Endodermal cell (in vitro differentiated cells): Measurements from ENCODE around the gene NUDT4. TPM values are rescaled to one million over a fixed set of nuclear protein-coding genes. Genes with fewer than 3 reads are reported as not detected.
A peak's percentile ranks its signal among the peaks of the same experiment; 100 is the strongest.

Experiments used
- DNase-seq: peaks from one replicate; pipeline ENCODE4 v3.0.0-alpha.2; 2017
- H3K27ac ChIP-seq: 2 replicates; pipeline ENCODE4 v1.5.1; 2013; ENCODE audit warnings: mild to moderate bottlenecking, low read depth, low read length, moderate library complexity
- H3K27me3 ChIP-seq: 2 replicates; pipeline ENCODE4 v1.6.1; 2013; ENCODE audit warnings: mild to moderate bottlenecking, low read length, moderate library complexity; ENCODE audit not compliant: insufficient read depth, control insufficient read depth, poor library complexity, severe bottlenecking
- H3K36me3 ChIP-seq: 2 replicates; pipeline ENCODE4 v1.7.0; 2013; ENCODE audit warnings: mild to moderate bottlenecking, low read length, moderate library complexity; ENCODE audit not compliant: control insufficient read depth, insufficient read depth
- H3K4me1 ChIP-seq: one replicate; pipeline ENCODE4 v1.7.0; 2013; ENCODE audit warnings: low read length; ENCODE audit not compliant: control insufficient read depth, insufficient read depth
- H3K4me3 ChIP-seq: 2 replicates; pipeline ENCODE4 v1.5.1; 2013; ENCODE audit warnings: mild to moderate bottlenecking, low read length, moderate library complexity
- H3K9ac ChIP-seq: 2 replicates; pipeline ENCODE4 v1.6.1; 2013; ENCODE audit warnings: mild to moderate bottlenecking, low read length, moderate library complexity; ENCODE audit not compliant: poor library complexity, severe bottlenecking; ENCODE audit errors: extremely low read depth
- H3K9me3 ChIP-seq: 2 replicates; pipeline ENCODE4 v1.6.1; 2013; ENCODE audit warnings: mild to moderate bottlenecking, low read length, moderate library complexity; ENCODE audit not compliant: control insufficient read depth
- H3K27ac Mint-ChIP-seq: 2 replicates; pipeline ENCODE4 v1.8.0; 2020; ENCODE audit warnings: mixed read lengths
- H3K27me3 Mint-ChIP-seq: 2 replicates; pipeline ENCODE4 v1.8.0; 2021; ENCODE audit warnings: mild to moderate bottlenecking, mixed read lengths; ENCODE audit not compliant: insufficient read depth
- H3K36me3 Mint-ChIP-seq: 2 replicates; pipeline ENCODE4 v1.8.0; 2020; ENCODE audit warnings: low read depth, mixed read lengths
- H3K4me1 Mint-ChIP-seq: 2 replicates; pipeline ENCODE4 v1.8.0; 2020; ENCODE audit warnings: mixed read lengths
- H3K4me3 Mint-ChIP-seq: 2 replicates; pipeline ENCODE4 v1.8.0; 2020; ENCODE audit warnings: mild to moderate bottlenecking, moderate library complexity, mixed read lengths
- H3K9me3 Mint-ChIP-seq: 2 replicates; pipeline ENCODE4 v1.8.0; 2020; ENCODE audit warnings: mild to moderate bottlenecking, mixed read lengths
- WGBS, 2 experiments: methylation state at CpG; one replicate each; pipeline versions ENCODE4 v1.1.5 to v1.1.7; 2013; ENCODE audit warnings: missing lambda C conversion rate in 2 of 2, mixed read lengths in 1 of 2; ENCODE audit not compliant: insufficient coverage in 1 of 2, insufficient read length in 1 of 2; 5-methylcytosine and 5-hydroxymethylcytosine counted together
- total RNA-seq, 2 donors: library from RNA; stranded (reverse); fragmentation: NEBNext Ultra II Directional in 1 of 2; extraction: Animal tissue kit (Norgen Biotek cat#: 25700) in 1 of 2; gene quantifications; 2 replicates in 1 of 2; 3 replicates in 1 of 2; pipeline ENCODE4 v1.2.1, GENCODE V29; 2021
- TF ChIP-seq, protein P1 (sequence below): fragments of 200-600 bp; sonication (generic); conservative IDR thresholded peaks from 2 replicates; pipeline ENCODE4 v1.5.0; 2021; ENCODE audit warnings: antibody characterized with exemption, mild to moderate bottlenecking

The NUDT4 gene
- total RNA-seq, 2 donors from 2014 or later, result 334 to 453 TPM

DNA sequence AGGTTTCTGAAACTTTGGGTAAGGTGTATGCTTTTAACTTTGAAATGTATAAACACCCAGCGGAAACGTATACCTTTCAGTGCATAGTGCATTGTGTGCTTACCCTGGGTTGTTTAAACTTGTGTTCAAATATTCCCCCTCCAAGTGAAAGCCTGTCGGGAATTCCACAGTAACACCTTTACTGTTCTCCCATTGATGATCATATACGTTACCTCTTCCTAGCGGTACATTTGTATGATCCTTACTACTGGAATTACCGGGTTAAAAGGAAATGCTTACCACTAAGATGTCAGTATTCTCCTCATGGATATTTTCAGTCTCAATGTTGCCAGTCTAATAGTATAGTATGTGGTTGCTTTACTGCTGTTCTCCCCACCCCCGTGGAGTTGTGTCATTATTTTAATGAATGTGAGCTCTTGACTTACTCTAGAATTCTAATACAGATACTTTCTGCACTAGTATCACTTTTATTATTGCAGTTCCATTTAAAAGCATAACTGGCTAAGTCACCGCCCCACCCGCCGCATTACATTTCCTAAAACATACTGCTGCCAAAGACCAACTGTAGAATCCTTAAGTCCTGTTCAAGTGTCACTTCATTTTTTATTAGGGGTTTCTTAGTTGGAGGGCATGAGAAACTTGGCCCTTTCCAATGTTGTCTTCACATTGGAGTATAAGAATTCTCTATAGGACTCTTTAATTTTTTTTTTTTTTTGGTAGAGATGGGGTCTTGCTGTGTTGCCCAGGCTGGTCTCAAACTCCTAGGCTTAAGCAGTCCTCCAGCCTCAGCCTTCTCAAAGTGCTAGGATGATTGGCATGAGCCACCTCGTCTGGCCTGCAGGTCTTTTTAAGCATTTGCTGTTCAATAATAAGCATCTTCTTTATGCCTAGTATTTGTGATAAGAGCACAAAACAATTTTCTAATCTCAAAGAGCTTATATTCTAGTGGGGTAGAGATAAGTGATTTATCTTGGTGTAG lies 24.9 kb downstream of the NUDT4 start:
- Histone ChIP-seq H3K27me3 (no peaks in the 10 kb centered on the region), H3K4me3 (no peak overlapping the region), H3K4me1 (no peaks in the 10 kb centered on the region), H3K9ac (no peak overlapping the region), H3K27ac (no peak overlapping the region), H3K36me3 (peaks cover 32% of the 10 kb centered on the region), H3K9me3 (no peaks in the 10 kb centered on the region)
- peaks cover 9% of the 10 kb centered on the region for H3K4me1 Mint-ChIP-seq
- no peak overlapping the region for H3K27ac Mint-ChIP-seq
- WGBS, 2 experiments, result 92 to 96% methylated on average over 4 to 10 of the region's 11 CpGs
- H3K36me3 Mint-ChIP-seq, result peaks cover 22% of the 10 kb centered on the region
- no peak for DNase-seq
- no peaks in the 10 kb centered on the region for H3K27me3 Mint-ChIP-seq
- TF ChIP-seq, protein P1, sequence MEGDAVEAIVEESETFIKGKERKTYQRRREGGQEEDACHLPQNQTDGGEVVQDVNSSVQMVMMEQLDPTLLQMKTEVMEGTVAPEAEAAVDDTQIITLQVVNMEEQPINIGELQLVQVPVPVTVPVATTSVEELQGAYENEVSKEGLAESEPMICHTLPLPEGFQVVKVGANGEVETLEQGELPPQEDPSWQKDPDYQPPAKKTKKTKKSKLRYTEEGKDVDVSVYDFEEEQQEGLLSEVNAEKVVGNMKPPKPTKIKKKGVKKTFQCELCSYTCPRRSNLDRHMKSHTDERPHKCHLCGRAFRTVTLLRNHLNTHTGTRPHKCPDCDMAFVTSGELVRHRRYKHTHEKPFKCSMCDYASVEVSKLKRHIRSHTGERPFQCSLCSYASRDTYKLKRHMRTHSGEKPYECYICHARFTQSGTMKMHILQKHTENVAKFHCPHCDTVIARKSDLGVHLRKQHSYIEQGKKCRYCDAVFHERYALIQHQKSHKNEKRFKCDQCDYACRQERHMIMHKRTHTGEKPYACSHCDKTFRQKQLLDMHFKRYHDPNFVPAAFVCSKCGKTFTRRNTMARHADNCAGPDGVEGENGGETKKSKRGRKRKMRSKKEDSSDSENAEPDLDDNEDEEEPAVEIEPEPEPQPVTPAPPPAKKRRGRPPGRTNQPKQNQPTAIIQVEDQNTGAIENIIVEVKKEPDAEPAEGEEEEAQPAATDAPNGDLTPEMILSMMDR, result no peak
- no peak overlapping the region for H3K4me3 Mint-ChIP-seq
- no peaks in the 10 kb centered on the region for H3K9me3 Mint-ChIP-seq

DNA sequence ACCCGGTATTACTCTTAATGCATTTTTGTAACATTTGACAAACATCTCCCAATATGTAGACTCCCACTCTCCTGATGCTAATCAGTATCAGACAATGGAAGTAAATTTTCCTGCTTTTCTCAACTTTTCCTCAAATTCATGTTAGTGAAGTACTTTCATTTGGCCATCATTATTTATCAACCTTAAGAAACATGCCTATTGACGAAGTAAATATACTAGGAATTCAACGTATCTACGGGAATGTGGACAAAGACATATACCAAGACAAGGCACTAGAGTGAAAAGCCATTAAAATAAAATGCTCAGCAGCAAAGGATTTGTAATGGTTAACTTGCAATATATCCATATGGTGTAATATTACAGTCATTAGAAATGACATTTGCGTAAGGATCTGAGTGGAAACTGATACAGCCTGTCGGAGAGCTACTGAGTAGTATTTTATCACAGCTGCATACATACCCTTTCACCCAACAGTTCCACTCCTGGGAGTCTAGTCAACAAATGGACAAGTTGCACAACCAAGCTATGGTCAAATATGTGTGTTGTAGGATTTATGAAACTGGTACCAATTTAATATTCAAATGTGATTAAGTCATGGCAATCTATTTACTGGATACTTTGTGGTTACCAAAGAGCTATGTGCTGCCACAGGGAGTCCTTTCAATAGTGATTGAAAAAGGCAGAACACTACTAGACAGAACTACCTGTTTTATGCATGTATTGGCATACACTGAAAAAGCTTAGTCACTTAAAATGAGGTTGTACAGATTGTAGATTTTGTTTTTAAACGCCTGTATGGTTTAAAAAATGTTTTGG lies 26.5 kb downstream of the NUDT4 start:
- WGBS, 2 experiments, result 95 to 98% methylated on average over 4 to 6 of the region's 7 CpGs
- peaks cover 32% of the 10 kb centered on the region for H3K36me3 ChIP-seq
- no peaks in the 10 kb centered on the region for H3K9me3 Mint-ChIP-seq
- H3K4me3 ChIP-seq, result no peak overlapping the region
- H3K27me3 Mint-ChIP-seq, result no peaks in the 10 kb centered on the region
- H3K4me1 ChIP-seq, result peaks cover 3% of the 10 kb centered on the region
- H3K27ac ChIP-seq, result no peak overlapping the region
- no peaks in the 10 kb centered on the region for H3K9me3 ChIP-seq
- H3K4me3 Mint-ChIP-seq, result no peak overlapping the region
- H3K9ac ChIP-seq, result no peak overlapping the region
- DNase-seq, result no peak
- TF ChIP-seq, protein P1, result no peak
- no peak overlapping the region for H3K27ac Mint-ChIP-seq
- peaks cover 11% of the 10 kb centered on the region for H3K4me1 Mint-ChIP-seq
- no peaks in the 10 kb centered on the region for H3K27me3 ChIP-seq
- H3K36me3 Mint-ChIP-seq, result peaks cover 19% of the 10 kb centered on the region

DNA sequence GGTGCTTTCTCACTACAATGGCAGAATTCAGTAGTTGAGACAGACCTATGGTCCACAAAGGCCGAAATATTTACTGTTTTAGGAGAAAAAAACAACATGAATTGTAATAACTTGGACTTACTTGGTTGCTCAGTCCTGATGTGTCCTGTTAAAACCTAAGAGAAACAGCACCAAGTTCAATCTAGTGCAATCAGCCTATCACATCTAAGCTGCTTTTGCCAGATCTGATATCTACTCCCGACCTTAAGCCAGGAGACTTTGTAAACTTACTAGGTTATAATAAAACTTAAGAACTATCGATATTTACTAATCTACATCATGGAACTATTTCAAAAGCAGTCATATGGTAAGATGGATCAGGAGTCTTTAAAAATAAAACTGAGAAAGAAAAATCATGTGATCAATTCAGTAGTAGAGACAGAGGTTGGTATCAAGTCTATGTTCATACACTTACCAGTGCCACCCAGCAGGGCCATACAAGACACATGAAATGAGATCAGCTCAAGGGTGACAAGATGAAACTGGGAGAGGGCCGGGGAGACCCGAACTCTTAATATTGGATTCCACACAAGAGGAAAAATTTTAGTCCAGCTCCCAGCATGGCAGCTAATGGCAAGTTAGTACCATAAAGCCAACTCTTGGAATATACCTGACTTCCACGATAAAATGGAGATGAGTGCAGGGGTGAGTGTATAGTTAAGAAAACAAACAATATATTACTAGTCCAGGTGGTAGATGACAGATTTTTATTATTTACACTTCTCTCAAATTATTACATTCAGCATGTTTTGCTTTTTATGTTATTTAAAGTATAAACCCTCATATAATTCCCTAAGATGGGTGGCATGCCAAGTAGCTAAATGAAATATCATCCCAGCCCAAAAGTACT lies 27.5 kb downstream of the NUDT4 start:
- Histone ChIP-seq H3K27me3 (no peaks in the 10 kb centered on the region), H3K9me3 (no peaks in the 10 kb centered on the region), H3K4me3 (no peak overlapping the region), H3K4me1 (peaks cover 3% of the 10 kb centered on the region), H3K36me3 (peaks cover 40% of the 10 kb centered on the region), H3K9ac (no peak overlapping the region), H3K27ac (no peak overlapping the region)
- Mint-ChIP-seq H3K9me3 (no peaks in the 10 kb centered on the region), H3K4me3 (no peak overlapping the region), H3K4me1 (peaks cover 11% of the 10 kb centered on the region), H3K36me3 (peaks cover 26% of the 10 kb centered on the region), H3K27ac (no peak overlapping the region), H3K27me3 (no peaks in the 10 kb centered on the region)
- TF ChIP-seq, protein P1, result peak; percentile 34
- peak; percentile 49 for DNase-seq
- WGBS, 2 experiments, result 92 to 96% methylated on average over 3 to 4 of the region's 6 CpGs
